GM18507 (cell line): Measurements from ENCODE around the gene ADAMTS14.

ENCODE experiments used
- DNase-seq: peaks from one replicate; pipeline ENCODE4 v3.0.0; 2011; ENCODE audit warnings: low read depth; ENCODE audit not compliant: insufficient read length; ENCODE audit errors: extremely low spot score
- FAIRE-seq: peaks from 2 replicates; lab custom pipeline; 2011; peaks lifted over from hg19 to GRCh38; lab: Jason Lieb, UNC

The ADAMTS14 gene

DNA sequence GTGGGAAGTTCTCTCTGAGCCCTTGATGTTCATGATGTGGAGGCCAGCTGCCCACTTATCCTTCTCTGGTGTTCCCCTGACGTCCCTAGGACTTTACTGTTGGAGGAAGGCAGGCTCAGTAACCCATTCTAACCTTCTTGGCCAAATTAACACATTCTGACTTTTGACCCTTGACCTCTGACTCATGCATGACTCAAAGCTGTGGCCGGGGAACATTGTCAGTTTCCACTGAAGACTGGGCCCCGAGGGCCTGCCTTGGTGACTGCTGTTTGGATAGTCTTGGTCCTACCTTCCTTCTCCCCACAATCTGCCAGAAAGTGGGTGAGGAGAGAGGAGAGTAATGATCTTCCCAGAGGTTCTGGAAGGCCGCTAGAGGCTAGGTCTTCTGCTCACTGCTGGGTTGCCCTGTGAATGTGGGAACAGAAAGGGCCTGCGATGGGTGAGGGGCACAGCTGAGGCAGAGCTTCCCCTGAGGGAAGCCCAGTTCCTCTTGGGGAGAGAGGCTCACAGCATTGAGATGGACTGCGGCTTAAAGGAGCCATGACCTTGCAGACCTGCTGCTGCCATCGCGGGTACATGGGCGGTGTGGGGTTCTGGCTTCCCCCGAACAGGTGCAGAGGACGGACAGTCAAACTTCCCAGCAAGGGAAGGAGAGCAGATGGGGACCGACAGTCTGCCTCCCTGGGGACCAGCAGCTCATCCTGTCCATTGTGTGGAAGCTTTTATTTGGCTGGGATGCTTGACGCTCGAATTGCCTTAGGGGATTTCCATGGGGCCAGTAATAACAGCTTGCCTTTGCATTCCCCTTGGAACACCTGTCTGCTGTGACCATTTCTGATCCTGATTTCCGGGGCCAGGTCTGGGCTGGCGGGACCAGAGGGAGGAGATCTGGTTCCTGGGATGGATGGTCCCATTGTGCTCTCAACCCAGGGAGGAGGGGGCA lies 43.8 kb downstream of the ADAMTS14 start:
- FAIRE-seq: no peak
- DNase-seq: no peak

DNA sequence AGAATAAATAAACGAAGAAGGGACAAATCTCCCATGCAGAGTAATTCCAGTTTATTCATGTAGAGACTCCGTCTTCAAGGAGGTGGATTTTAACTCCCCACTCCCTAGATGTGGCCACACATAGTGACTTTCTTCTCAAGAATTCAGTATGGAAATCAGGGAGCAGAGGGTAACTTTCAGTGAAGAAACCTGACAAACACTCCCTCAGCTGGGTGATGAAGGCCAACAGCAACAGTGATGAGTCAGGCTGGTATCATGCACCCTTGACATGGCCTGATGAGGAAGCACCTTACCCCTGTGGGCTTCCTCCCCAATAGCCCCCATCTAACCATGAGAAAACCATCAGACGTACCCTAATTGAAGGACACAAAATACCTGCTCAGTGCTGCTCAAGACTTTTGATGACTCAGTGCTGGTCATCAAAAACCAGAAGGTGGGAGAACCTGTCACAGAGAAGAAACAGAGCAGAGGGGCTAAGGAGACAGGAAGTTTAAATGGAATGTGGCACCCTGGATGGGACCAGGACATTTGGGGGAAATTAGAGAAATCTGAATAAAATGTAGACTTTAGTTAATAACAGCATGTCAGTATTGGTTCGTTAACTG lies 50.6 kb downstream of the ADAMTS14 start:
- FAIRE-seq: no peak
- DNase-seq: no peak

DNA sequence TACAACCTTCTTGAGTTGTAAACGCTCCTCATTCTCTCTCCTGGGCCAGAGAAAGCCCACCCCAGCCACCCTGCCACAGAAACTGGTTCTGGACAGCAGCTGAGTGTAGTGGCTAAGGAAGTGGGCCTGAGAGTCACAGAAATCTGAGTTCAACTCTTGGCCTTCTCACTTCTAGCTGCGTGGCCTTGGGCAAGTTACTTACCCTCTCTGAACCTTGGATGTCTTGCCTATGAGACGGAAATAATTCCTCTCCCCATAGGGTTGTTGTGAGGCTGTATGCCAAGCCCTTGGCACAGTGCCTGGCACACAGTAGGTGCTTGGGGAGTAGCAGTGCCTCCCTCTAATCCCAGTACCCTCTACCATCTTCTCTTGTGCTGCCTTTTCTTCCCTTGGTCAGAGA lies 51.5 kb downstream of the ADAMTS14 start:
- no peak for DNase-seq
- no peak for FAIRE-seq

DNA sequence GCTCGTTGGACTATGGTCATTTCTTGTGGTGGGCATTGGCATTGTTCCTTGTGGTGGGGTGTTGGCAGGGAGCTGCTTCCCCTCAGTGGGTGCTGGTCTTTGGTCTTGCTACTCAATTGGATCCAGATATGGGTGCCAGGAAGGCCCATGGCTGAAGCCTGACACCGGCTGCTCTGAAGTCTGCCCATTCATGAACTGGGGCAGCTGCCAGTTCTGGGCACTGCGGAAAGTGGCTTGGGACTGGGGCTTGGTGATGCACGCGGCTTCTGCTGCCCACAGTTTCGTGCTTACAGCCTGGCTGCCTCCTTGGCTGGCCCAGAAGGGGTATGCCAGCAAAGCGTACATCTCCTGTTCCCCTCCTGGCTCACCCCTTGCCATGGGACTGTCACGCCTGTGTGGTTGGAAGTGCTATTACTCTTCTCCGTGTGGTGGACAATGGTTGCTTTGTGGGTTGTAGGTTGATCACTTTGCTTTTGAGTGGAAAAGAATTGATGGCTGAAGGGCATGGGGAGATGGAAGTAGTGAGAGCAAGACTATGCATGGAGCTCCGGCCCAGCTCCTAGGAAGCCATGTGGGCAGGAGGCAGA lies 54.7 kb downstream of the ADAMTS14 start:
- FAIRE-seq (no peak), DNase-seq (no peak)

DNA sequence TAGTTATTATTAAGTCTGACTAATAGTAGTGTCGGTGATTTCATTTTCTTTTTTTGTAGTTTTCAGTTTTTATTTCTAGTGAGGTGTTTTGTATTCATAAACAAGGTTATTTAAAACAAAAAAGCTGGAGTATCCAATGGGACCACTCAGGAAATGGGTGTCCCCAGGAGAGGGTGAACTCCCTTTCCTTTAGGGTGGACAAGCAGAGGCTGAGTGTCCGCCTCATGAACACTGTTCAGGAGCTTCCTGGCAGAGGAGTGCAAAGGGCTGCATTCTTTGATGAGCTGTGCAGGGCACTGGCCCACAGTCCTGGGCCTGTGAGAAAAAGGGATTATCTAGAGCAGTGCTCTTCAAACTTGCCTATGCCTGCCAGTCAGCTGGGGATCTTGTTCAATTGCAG lies 56.0 kb downstream of the ADAMTS14 start:
- FAIRE-seq: no peak
- no peak for DNase-seq

DNA sequence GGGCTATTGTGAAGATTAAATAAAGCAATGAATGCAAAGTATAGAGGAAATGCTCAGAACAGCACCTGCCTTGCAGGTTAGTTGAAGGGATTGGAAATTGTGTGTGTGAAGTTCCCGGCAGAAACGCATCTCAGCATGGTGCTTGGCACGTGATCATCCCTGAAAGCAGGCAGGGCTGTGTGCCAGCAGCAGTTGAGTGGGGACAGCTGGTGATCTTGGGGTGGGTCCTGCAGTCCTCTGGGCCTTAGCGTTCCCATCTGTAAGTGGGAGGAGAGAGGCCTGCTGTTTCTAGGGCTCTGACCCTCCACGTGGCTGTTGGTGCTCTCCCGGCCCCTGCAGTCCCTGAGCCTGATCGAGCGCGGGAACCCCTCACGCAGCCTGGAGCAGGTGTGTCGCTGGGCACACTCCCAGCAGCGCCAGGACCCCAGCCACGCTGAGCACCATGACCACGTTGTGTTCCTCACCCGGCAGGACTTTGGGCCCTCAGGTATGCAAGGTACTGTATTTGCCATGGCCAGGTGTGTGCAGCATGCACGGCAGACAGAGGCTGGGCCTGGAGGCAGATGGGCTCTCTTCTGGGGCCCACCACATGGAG lies 57.6 kb downstream of the ADAMTS14 start:
- FAIRE-seq (no peak), DNase-seq (no peak)

DNA sequence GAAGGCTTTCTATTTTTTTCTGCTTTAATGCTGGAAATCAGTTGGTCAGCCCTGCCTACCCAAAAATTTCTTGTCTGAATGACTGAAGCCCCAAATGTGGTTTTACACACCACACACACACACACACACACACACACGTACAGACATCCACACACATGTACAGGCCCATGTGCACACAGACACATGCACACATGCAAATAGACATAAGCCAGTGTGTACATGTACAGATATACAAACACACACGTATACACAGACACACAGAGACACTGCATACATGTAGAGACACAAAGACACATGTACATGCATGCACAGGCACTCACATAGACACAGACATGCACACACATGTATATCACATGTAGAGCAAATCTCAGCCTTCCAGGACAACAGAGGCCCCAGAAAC lies 58.6 kb downstream of the ADAMTS14 start:
- FAIRE-seq: no peak

DNA sequence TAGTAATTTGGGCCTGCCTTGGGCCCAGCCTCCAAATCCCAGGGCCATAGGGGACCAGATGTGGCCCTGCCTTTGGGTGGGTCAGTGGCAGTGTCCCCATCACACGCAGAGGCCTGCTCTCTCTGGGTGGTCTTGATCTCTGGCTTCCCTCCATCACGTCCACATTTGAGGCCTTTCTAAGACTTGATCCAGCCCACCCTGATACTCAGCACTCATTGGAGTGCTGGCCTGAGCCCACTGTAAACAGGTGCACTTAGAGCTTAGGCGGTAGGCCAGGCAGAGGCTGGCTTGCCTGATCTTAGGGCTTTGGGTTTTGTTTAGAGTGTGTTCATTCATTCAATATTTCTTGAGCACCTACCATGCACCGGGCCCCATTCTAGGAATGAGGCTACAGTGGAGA lies 60.3 kb downstream of the ADAMTS14 start:
- DNase-seq: no peak
- no peak for FAIRE-seq

More for the DNA sequence above, 58.6 kb downstream of the ADAMTS14 start:
- DNase-seq: no peak

DNA sequence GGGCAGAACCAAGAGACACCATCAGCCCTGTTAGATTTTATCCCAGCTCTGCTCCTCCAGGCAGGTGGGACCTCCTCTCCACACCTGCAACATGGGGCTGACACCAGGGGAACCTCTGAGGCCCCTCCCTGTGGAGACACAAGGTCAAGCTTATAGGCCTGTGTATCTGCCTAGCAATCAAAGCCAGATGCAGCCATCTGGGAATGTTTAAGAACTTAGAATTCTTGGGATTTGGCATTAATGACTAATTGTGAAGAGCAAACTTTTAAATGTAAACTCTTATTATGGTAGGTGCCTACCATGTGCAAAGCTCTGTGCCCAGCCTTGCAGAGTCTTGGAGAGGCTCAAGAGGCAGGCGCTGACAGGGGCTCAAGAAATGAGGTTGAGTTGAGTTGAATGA lies 60.7 kb downstream of the ADAMTS14 start:
- FAIRE-seq: no peak
- DNase-seq: no peak

DNA sequence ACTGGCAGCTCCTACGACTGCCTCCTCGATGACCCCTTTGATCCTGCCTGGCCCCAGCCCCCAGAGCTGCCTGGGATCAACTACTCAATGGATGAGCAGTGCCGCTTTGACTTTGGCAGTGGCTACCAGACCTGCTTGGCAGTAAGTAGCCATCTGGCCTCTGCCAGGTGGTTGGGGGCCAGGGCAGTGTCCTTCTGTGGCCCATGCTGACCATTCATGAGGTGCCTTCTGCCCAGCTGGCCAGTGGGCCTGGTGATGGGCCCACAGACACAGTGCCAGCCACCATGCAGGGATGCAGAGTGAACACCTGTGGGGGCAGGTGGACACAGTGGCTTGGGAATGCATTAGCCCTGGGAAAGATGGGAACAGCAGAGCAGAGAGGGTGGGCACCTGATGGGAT lies 62.9 kb downstream of the ADAMTS14 start:
- no peak for FAIRE-seq

DNA sequence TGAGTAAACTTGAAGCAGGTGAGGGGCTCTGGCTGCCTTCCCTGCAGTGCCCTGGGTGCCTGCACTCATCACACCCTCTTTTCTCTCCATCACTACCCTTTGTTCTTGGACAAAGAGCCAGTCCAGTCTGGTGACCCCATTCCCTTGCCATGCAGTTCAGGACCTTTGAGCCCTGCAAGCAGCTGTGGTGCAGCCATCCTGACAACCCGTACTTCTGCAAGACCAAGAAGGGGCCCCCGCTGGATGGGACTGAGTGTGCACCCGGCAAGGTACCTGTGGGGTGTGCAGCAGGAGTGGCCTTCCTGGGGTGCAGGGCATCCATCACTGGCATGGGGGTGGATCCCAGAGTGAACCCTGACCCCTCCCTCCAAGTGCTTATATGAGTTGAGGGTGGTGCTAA lies 64.2 kb downstream of the ADAMTS14 start:
- DNase-seq: no peak
- FAIRE-seq: no peak

More for the DNA sequence above, 62.9 kb downstream of the ADAMTS14 start:
- DNase-seq: no peak

DNA sequence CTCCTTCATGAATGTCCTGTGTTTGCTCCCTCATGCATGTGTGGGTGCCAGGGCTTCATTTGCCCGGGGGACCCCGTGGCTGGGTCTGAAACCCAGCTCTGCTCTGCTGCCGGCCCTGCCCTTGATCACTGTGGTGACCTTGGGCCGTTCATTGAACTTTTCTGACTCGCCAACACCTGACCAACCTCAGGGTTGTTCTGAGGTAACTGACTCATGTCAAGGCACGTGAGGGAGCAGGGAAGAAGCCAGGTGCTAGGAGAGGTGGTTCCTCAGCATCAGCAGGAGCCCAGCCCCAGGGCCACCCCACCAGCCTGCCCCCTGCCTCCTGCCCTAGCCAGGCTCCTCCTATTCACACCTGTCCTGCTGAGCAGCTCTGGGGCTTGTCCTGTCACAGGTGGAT lies 64.9 kb downstream of the ADAMTS14 start:
- no peak for FAIRE-seq
- no peak for DNase-seq

DNA sequence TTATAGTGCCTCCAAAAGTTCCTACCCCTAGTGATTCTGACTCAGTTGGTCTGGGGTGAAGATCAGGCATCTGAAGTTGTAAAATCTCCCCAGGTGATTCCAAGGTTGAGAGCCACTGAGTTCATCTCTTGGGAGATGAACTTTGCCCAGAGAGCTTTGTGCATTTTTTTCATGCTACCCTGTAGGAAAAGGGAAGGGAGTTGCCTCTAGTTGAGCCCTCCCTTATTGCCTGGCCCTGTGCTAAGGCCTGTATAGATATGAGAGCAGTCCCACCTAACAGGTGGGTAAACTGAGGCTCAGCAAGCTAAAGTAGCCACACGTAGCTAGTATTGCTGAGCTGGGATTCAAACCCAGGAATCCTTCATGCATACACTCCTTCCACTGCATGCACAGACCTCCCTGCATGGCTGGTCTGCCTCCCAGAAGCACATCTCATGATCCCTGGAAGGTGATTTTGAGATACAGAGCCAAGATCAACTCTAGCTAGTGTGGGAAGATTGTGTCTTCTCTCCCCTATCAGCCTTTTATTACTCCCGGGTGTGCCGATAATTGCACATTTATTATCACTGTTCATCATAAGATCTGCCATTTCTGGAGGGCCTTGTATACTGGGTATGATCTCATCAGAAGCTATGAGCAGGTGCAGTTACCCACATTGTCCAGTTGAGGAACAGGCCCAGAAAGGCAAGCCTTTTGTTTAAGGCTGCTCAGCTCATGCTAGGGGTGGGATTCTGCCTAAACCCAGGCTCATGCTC lies 65.9 kb downstream of the ADAMTS14 start:
- DNase-seq: no peak
- FAIRE-seq: no peak

DNA sequence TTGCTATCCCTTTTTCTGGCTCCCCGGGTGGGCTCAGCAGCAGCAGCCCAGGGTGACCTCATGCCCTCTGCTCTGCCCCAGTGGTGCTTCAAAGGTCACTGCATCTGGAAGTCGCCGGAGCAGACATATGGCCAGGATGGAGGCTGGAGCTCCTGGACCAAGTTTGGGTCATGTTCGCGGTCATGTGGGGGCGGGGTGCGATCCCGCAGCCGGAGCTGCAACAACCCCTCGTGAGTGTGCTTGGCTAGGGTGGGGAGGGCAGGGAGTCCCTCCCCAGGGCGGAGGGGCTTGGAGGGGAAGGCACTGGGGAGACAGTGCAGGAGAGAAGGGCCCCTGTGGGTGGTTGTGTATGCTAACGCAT lies 66.4 kb downstream of the ADAMTS14 start:
- no peak for DNase-seq
- no peak for FAIRE-seq

DNA sequence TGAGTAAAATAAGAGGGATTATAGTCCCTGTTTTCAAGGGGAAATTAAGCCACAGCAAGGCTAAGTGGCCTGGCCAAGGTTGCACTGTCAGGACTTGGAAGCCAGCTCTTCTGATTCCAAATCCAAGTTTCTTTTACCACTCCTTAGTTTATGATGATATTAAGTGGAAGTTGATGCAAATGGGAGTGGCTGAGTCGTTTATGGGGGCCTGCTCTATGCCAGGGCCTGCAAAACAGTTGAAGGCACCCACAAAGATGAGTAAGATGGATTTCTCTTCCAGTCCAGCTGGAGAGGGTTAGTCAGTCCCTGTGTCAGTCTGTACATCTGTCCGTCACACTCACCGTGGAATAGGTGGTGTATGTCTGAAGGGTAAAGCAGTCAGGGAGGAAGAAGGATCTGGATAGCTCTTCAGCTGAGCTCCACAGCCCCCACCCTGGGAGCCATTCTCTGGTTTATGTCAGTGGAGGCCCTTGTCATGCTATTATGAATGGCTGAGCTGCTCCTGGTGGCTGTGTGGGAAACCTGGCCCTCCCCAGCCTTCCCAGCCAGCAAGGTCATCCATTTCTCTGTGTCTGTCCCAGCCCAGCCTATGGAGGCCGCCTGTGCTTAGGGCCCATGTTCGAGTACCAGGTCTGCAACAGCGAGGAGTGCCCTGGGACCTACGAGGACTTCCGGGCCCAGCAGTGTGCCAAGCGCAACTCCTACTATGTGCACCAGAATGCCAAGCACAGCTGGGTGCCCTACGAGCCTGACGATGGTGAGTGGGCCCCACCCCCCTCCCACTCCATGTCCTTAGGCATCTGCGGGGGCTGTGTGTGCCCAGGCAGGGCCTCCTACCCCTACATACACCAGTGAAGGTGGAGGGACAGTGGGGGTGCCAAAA lies 68.3 kb downstream of the ADAMTS14 start:
- FAIRE-seq (no peak), DNase-seq (no peak)

DNA sequence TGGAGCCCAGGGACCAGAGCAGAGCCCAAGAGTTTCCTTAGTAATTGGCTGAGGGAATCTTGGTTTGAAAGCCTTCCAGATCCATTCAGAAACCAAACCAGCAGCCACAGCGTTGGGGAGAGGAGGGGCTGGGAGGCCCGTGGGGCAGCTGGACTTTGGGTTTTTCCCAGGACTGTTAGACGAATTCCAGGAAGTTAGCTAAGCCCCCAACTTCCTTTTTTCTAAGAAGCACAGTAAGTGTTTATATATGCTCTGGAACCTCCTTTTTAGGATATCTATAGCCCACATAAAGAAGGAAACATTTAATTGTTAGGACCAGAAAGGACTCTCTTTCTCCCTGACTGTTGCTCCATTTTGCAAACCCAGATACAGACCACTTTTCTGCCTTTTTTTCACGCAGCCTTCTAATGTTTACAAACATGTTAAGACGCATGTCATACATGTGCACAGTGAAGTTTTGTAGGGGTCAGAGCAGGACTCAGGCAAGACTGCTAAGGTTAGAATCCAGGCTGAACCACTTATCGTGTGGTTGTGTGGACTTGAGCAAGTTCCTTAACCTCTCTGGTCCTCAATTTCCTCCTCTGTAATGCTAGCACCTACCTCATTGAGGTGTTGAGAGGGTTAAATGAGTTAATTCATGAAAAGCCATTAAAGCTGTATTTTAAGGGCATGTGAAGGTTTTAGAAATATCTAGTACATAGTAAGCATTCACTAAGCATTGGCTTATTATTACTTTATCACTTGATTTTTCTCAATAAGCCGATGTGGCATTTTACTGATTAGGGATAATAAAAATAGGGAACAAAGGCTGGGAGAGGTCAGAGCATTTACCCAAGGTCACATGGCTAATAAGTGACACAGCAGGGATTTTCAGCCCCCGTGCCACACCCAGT lies 70.5 kb downstream of the ADAMTS14 start:
- FAIRE-seq (no peak), DNase-seq (no peak)

DNA sequence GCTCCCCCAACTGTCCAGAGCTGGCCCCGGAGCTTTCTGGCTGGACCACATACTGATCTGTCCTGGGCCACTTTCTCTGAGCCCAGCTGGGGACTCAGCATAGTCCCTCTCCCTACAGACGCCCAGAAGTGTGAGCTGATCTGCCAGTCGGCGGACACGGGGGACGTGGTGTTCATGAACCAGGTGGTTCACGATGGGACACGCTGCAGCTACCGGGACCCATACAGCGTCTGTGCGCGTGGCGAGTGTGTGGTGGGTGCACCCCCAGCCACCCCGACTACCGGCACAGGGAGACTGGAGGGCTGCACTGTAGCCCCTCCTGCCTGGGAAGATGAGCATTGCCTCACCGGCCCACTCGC lies 71.1 kb downstream of the ADAMTS14 start:
- FAIRE-seq (no peak), DNase-seq (no peak)

DNA sequence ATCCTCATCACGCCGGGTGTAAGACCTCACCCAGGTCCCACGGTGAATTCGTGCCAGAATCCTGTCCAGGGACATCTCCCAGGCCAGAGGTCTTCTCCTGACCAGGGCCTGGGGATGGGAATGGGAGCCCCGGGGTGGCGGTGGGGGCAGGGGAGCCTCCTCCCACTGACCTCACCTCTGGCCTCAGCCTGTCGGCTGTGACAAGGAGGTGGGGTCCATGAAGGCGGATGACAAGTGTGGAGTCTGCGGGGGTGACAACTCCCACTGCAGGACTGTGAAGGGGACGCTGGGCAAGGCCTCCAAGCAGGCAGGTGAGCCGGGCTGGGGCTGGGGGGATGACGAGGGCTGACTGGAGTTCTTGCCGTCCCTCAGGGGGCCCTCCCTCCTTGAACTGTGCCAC lies 71.6 kb downstream of the ADAMTS14 start:
- DNase-seq (no peak), FAIRE-seq (no peak)
